NCI-H2227 treated with DMSO at 0.1 percent for 48 hours (cell line): ENCODE data around the gene MYF5.
"Not testable (repeated sequence)": the region's sequence is repeated elsewhere in the genome, so short reads cannot be mapped to it uniquely, and the experiment has no call there.

ENCODE experiments used
- DNase-seq: peaks from one replicate; lab custom pipeline; 2025; lab: John Stamatoyannopoulos, UW

Gene MYF5

DNA sequence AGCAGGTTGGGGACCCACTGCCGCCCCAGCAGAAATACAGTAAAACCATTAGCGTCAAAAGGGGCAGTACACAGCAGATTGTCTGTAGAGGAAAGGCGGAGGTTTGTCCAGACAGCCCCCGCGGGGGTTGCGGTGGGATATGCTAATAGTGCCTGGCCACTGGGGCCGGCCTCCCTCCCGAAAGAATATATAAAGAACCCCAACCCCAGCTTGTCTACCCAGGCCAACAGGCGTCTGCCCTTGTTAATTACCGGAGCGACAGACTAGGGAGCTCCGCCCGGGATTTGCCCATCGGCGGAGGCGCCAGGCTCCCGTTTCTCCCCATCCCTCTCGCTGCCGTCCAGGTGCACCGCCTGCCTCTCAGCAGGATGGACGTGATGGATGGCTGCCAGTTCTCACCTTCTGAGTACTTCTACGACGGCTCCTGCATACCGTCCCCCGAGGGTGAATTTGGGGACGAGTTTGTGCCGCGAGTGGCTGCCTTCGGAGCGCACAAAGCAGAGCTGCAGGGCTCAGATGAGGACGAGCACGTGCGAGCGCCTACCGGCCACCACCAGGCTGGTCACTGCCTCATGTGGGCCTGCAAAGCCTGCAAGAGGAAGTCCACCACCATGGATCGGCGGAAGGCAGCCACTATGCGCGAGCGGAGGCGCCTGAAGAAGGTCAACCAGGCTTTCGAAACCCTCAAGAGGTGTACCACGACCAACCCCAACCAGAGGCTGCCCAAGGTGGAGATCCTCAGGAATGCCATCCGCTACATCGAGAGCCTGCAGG lies at the start of gene MYF5:
Gene MYF5 (plus strand): TSS at position 217 of the 774 bp plus-strand sequence. CDS start 152 bp downstream, at position 369.
- no peak for DNase-seq

DNA sequence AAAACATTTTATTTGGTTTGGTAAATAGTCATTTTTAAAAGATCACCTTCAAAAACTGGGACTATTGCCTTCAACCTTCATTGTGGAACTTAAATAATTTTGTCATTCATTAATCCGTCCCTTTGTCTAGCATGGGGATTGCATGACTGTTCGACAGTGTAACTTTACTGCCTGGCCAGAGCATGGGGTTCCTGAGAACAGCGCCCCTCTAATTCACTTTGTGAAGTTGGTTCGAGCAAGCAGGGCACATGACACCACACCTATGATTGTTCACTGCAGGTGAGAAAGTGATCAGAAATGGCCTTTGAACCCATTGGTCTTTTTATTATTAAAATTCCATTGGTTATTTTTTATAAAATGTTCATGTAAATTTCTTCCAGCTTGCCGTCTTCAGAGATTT lies 46.5 kb upstream of the MYF5 start:
- no peak for DNase-seq

DNA sequence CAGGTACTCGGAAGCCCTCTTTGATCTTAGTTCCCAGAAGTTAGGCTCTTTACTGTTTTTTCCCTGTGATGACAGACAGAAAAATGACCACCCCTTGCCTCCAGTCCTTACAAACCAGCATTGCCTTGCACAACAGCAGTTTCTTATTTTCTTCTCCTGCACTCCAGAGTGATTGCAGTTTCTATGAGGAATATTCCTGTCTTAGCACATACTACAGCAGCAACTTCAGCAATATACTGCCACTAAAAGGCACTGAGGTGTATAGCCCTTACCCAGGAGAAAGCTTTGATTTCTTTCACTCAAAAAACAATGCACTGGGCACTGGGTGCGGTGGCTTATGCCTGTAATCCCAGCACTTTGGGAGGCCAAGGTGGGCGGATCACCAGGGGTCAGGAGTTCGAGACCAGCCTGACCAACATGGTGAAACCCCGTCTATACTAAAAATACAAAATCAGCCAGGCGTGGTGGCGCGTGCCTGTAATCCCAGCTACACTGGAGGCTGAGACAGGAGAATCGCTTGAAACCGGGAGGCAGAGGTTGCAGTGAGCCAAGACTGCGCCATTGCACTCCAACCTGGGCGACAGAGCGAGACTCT lies 40.6 kb upstream of the MYF5 start:
- not testable (repeated sequence) for DNase-seq

DNA sequence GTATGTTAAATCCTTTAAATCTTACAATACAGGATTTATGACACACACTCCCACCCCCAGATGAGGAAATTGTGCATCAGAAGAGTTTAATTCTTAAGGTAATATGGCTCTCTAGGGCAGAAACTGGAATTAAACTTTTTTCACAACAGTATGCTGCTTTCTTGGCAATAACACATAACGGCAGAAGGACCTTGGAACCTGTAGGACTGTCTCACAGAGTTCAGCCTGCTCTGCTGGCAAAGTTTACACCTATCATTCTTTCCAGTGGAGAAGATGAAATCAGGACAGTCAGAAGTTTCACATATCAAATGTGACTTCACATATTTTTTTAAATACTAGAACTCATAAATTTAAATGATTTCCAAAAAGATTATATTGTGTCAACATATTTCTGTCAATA lies 39.9 kb upstream of the MYF5 start:
- no peak for DNase-seq

DNA sequence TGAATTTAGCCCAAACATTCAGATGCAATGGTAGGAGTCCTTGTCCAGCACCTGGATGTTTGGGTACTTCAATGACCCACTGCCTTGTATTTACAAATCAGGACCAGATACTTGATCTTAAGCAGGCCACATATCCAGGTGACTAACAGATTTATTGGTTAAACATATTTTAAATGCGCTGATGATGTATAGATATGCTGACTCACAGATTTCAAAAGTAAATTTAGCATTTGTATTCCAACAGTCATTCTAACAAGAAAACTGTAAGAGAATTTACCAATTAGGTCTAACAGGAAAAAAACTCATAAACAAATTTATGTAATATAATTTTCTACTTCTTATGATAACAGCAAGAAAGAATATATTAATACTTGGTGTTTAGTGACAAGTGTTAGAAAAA lies 38.7 kb upstream of the MYF5 start:
- DNase-seq, result no peak

DNA sequence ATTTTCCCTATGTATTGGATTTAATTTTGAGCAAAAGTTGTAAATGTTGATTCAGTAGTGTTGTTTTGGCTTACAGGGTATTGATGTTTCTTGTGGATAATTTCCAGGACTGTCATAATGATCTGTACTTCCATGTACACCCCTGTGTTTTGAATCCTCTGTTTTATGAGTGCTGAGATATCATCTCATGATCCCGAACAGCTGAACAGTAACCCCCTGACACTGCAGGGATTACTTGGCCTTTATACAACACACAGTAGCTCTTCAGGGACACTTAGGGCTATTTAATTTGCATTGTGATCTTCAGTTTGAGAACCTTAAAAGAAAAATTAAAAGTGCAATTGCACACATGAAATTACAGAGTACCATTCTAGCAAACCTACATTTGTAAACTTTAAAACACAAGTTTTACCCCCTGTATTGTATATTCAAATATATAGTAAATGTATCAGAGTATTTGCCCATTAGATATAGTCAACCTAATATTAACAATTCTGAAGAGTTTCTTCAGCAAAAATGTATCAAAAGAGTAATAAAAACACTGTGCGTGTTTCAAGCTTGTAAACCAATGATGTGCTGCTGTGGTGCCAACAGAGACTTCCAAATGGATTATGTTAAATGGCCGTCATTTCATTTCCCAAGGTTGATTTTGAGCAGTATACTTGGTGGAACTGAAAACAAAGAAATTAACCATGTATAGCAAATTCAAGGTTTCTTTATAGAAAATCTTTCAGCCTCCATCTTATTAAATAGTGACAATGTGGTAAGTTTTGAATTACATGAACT lies 37.2 kb upstream of the MYF5 start:
- no peak for DNase-seq

DNA sequence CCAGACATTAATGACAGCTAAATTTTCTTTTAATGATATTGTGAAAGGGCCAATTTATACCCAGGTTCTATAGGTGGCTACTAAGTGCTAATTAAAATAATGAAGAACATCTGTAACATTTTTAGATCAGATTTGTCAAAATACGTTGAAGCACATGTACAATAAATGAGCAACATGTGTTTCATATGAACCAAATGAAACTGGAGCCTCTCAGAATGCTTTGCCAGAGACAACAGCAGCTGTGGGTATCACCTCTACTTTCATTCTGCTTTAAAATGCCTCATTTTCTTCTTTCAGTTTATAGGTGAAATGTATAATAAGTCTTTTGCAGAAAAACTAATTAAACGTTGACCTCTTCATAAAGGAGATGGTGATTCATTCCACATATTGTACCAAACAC lies 35.4 kb upstream of the MYF5 start:
- DNase-seq, result no peak

DNA sequence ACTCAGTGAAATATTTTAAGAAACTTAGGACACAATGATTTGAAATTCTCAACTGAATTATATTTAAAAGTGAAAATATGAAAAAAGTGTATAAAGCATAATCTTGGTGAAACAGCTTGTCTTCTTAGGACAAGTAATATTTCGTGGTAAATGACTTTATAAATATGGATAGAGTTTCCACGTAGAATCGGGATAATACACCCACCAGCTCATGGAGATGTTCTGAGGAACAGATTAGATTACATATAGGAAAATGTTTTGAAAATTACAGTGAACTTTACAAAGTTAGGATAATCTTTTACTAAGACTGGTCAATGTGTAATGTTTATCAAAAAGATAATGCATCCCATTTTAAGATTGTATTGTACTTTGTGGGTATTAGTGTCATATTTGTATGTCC lies 34.9 kb upstream of the MYF5 start:
- no peak for DNase-seq

DNA sequence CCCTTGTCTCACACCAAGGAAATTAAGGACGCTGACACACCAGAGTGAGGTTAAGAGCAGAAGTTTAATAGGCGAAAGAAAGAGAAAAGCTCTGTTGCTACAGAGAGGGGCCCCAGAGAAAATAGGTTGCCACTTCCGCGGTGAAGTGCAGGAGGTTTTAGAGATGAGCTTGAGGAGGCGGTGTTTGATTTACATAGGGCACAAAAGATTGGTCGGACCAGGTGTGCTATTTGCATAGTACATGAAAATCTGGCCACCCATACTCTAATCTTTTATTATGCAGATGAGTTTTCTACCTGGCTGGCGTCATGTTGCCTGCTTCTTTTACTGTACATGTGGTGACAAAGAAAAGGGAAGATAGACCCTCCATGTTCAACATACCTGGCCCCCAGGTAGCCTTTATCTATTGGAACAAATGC lies 32.6 kb upstream of the MYF5 start:
- DNase-seq, result peak; percentile 13

DNA sequence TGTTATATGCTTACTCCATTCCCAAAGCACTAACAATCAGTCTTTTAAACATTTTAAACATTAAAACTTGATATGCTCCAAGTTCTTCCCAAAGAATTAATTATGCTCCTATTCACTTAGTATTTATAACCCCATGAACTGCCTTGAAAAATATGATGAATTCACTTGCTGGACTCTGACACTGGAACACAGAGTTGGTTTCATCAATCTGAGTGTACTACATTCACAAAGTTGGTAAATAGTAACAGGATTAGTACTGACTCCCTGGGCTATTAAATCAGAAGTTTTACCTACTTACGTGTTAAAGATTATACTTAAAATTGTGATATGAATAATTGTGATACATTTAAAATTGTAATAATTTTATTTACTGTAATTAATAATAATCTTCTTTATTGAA lies 26.6 kb upstream of the MYF5 start:
- no peak for DNase-seq

DNA sequence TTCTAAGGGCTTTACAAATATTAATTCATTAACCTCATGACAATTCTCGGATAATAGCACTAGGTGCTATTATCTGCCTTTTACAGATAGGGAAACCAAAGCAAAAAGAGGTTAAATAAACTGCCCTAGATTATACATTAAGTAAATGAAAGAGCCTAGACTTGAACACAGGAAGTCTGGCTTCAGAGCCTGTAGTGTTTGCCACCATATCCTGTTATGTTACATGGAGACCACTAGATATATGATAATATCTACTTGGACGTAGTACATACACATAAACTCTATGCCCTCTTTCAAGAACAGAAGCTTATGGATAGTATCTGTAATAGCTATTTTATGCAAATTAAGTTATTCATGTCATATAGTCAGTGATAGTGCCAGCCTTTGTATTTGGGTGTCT lies 26.2 kb upstream of the MYF5 start:
- DNase-seq, result no peak

DNA sequence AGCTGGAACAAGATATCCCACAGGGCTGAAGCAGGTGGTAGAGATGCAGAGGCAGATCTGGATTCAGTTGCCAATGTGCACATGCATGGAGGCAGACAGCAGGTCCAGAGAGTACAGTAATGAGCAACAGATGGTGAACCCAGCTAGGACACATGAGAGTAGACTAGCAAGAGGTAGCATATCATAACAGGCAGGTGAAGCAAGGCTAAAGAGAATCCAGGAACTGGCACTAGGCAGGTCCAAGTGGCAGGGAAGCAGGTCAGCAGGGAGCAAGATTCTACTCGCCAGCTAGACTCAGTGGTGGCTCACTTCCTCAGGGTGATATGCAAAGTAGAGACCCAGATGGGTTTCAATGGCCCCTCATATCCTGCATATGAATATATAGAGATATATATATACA lies 24.6 kb upstream of the MYF5 start:
- DNase-seq, result no peak

DNA sequence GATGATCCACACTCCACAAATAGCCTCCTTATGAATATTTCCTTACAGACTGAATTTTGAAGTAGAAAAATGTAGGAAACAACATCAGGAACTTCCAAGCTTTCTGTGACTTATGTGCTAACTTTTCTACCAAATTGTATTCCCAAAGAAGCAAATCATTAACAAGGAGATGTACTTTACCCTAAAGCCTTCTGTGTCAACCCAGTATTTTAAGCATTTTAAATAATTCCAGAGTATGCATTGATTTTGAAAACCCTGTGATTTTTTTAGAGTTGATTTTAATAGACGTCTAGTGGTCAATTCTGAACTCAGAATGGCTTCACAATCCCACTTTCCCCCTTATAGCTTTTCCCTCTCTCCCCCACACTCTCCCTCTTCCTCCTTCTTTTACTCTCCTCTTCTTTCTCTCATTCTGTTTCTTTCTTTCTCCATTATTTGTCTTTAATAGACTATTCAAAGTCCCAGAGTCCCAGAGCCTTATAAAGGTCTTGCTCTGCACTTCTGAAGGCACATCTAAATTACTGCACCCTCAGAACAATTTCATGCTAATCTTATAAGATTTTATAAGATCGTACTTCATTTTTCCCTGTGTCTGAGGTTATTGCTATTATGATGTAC lies 19.3 kb upstream of the MYF5 start:
- no peak for DNase-seq

DNA sequence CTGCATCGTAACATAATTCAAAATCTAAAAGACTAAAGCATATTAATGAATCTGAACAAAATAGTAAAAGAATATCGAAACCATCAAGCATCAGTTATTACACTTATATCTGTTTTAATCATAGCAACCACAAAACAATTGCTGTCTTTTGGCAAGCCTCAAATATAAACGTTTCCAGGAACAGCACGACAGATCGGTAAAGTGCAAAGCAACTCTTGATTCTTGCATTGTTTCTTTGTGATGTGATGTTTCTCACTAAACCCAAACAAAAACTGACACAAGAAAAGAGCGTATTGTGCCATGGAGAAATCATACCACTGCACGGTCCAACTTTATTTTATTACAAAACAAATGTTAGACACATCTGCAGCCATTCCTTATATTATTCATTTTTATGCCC lies 18.5 kb upstream of the MYF5 start:
- no peak for DNase-seq

DNA sequence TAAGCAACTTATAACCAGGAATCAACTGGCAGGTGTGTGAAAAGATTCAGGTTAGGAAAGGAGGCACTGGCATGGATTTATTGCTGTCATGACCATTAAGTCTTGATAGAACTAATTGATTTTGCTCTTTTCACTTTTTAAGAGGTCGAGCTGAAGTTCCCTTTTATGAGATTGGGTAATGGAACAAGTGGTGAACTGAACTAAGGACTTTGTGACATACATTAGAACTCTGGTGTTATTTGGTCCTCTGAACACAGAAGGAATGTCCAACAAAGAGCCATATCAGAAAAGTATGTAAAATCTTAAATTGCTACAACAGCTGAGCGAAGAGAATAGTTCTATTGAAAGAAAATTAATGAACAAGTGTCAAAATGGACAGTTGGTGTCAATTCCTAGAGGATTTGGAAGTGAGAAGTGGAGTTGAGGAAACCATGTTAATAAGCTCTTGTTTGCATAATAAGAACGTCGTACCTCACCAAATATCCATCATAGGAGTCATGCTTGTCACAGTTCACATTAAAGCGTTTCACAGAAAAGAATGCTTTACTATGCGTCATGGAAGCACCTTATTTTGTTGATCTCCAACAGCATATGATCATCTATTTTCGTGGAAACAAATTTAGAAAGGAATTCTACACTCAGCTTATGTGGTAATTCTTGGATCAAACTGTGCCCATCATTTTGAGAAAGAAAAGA lies 17.7 kb upstream of the MYF5 start:
- DNase-seq, result no peak

DNA sequence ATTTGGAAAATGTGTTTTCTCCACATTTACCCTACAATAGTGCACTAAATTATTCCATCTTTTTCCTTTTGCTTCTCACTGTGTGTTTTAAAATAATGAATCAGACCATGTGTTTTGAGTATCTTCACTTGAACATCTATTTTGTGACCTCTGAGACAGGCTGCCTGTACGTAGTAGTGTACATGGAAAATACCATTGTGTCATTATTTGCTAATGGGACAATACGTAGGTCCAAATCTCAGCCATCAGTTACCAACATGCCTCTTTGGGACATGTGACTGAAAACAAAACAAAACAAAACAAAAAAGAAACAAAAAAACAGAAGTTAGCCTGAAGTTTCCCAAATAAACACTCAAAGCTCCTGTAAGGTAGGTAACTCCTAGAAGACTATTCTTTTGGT lies 16.4 kb upstream of the MYF5 start:
- no peak for DNase-seq

DNA sequence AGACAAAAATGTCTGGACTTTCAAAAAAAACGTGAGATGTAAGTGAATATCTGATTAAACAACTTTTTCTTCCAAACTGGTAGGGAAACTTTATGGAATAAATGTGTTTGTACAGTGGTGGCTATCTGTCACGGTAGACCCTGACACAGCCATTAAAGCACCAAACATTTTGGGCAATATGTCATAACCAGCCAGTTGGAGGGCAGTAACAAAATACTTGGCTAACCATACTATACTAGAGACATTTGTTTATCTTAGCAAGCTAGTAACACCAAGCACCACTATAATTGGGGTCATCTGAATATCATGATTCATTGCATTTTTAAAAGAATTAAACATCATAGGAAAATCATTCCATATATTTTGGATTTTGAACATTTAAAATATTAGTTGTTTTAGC lies 15.3 kb upstream of the MYF5 start:
- DNase-seq, result no peak

DNA sequence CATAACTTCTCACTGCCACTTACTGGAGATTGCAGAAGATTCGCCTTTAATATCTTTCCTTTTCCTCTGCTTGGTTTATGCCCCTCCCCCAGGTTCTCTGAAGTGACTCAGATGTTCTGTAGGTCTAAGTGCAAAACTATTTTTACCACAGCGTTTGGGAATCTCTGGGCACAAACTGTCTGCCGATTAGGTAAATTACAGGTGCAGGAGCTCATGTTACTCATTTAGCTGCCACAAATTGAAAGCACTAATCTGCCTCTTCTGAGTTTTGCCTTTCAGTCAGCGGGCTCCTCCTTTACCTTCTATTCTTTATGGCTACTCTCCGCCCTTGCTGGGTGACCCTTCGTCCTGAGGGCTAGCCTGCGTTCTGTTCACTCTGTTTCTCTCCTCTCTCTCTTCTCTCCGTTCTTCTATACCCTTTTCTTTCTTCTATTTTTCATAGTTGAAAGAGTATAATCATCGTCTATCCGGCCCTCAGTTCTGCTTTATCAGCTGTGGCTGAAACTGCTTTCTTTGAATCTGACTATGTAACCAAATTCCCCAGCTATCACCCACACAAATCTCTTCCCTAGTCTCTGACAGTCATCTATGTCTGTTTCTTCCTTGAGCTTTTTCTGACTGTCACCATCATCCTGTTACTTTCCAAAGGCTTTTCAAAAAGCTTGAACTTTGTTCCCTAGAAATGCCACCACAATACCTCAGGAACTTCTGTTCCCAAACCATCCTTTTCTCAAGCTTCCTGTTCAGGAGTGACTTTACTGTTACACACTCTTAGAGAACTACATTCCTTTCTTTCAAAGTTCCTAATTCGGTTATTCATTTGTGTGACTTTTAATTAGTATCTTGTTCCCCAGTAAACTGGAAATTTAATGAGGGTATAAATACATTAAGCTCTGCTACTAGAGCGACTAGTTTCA lies 13.6 kb upstream of the MYF5 start:
- DNase-seq, result peak; percentile 89

DNA sequence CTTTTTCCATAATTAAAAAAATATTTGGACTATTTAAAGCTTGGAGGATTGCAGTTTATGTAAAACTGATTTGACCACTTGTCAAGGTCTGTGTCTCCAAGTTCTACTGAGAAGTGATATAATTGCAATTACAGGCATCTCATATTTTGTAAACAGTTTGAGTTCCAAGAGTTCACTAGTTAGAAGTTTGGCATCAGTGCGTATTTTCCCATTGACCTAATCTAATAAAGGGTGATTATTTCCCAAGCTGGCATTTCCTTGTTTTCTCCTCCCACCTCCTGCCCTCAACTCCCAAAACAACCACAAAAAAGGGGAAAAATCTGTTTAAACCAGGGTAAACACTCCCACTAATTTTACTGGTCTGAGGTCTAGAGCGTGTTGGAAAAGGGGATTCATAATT lies 12.3 kb upstream of the MYF5 start:
- no peak for DNase-seq

DNA sequence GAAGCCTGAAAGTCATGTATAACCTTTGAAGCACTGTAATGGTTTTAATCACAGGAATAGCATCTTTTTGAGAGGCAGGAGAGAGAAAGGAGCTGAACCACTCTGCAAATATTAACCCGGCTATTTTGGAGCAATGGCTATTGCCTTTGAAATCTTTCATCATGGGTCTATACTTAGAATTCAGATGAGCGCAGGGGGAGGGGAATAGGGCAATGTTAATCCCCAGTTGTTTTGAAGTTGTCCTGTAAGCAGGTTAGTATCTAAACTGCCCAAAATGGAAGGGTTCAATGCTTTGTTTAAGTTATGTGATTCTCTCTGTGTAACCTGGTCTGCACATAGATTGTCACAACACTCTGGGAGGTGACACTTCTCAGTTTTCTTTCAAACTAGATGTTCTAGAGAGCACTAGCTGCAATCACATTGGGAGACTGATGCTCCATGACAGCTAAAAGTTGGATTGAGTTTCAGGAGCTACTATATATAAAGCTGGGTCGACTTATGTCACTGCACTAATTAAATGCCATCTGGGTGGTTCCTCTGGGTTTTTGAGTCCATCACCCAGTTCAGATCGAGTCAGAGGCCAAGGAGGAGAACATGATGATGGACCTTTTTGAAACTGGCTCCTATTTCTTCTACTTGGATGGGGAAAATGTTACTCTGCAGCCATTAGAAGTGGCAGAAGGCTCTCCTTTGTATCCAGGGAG lies 9.4 kb upstream of the MYF5 start, which contains the start of gene MYF6:
Gene MYF6 (plus strand): TSS at position 509 of the 704 bp plus-strand sequence. CDS start 86 bp downstream, at position 595.
- DNase-seq, result no peak
